ENCODE results near the gene PRTG. TPM values are rescaled to one million over a fixed set of nuclear protein-coding genes. Genes with fewer than 3 reads are reported as not detected.
"Not testable (repeated sequence)": the region's sequence is repeated elsewhere in the genome, so short reads cannot be mapped to it uniquely, and the experiment has no call there.

PRTG gene
- total RNA-seq, 1 donor from 2014 or later: not detected

- H3K9me3 Mint-ChIP-seq: no peaks in the 10 kb centered on the region
These were observed 5.6 kb downstream of the PRTG start for GRCh38 chr15:55737373-55737772.

GRCh38 chr15:55736756-55737155 is 6.2 kb downstream of the PRTG start:
- Mint-ChIP-seq H3K27me3 (peaks cover 38% of the 10 kb centered on the region), H3K4me1 (no peaks in the 10 kb centered on the region), H3K4me3 (no peak overlapping the region), H3K9me3 (no peaks in the 10 kb centered on the region), H3K36me3 (ENCODE audit: low read depth) (no peaks in the 10 kb centered on the region), H3K27ac (no peak overlapping the region)
- no peak for DNase-seq
- intact Hi-C loops (cut with micrococcal nuclease): no loop called here

More at GRCh38 chr15:55737373-55737772, 5.6 kb downstream of the PRTG start:
- Mint-ChIP-seq H3K27me3 (peaks cover 38% of the 10 kb centered on the region), H3K36me3 (ENCODE audit: low read depth) (no peaks in the 10 kb centered on the region), H3K4me1 (no peaks in the 10 kb centered on the region), H3K27ac (no peak overlapping the region), H3K4me3 (no peak overlapping the region)
- intact Hi-C loops (cut with micrococcal nuclease): no loop called here
- no peak for DNase-seq

- no peaks in the 10 kb centered on the region for H3K4me1 Mint-ChIP-seq
- no peaks in the 10 kb centered on the region for H3K36me3 Mint-ChIP-seq (ENCODE audit: low read depth)
- no peak overlapping the region for H3K4me3 Mint-ChIP-seq
- H3K27ac Mint-ChIP-seq: no peak overlapping the region
- DNase-seq: no peak
- H3K9me3 Mint-ChIP-seq: no peaks in the 10 kb centered on the region
- peaks cover 37% of the 10 kb centered on the region for H3K27me3 Mint-ChIP-seq
- intact Hi-C loops (cut with micrococcal nuclease): no loop called here
These were observed 8.3 kb downstream of the PRTG start for GRCh38 chr15:55734641-55735040.

GRCh38 chr15:55733461-55733860 is 9.5 kb downstream of the PRTG start:
- peaks cover 30% of the 10 kb centered on the region for H3K27me3 Mint-ChIP-seq
- DNase-seq; H3K4me1 Mint-ChIP-seq; H3K9me3 Mint-ChIP-seq; intact Hi-C loops (cut with micrococcal nuclease); H3K27ac Mint-ChIP-seq; H3K36me3 Mint-ChIP-seq (ENCODE audit: low read depth); H3K4me3 Mint-ChIP-seq: not testable (repeated sequence)

- intact Hi-C loops (cut with micrococcal nuclease): no loop called here
- no peak for DNase-seq
- Mint-ChIP-seq H3K36me3 (ENCODE audit: low read depth) (no peaks in the 10 kb centered on the region), H3K27me3 (peaks cover 20% of the 10 kb centered on the region), H3K4me1 (no peaks in the 10 kb centered on the region), H3K9me3 (no peaks in the 10 kb centered on the region), H3K4me3 (no peak overlapping the region), H3K27ac (no peak overlapping the region)
These were observed 21.3 kb downstream of the PRTG start for GRCh38 chr15:55721554-55722185.

- H3K27ac Mint-ChIP-seq: no peak overlapping the region
- H3K36me3 Mint-ChIP-seq (ENCODE audit: low read depth): no peaks in the 10 kb centered on the region
- intact Hi-C loops (cut with micrococcal nuclease): no loop called here
- no peak overlapping the region for H3K4me3 Mint-ChIP-seq
- no peaks in the 10 kb centered on the region for H3K9me3 Mint-ChIP-seq
- peaks cover 29% of the 10 kb centered on the region for H3K27me3 Mint-ChIP-seq
- no peak for DNase-seq
- H3K4me1 Mint-ChIP-seq: no peaks in the 10 kb centered on the region
These were observed 27.4 kb downstream of the PRTG start for GRCh38 chr15:55715355-55716076.

GRCh38 chr15:55714064-55714463 is 28.9 kb downstream of the PRTG start:
- Mint-ChIP-seq H3K36me3 (ENCODE audit: low read depth) (no peaks in the 10 kb centered on the region), H3K4me3 (no peak overlapping the region), H3K27ac (no peak overlapping the region), H3K9me3 (no peaks in the 10 kb centered on the region), H3K27me3 (peaks cover 32% of the 10 kb centered on the region), H3K4me1 (no peaks in the 10 kb centered on the region)
- no peak for DNase-seq
- intact Hi-C loops (cut with micrococcal nuclease): no loop called here

GRCh38 chr15:55712363-55712762 is 30.6 kb downstream of the PRTG start:
- no peaks in the 10 kb centered on the region for H3K9me3 Mint-ChIP-seq
- intact Hi-C loops (cut with micrococcal nuclease): no loop called here

GRCh38 chr15:55710286-55710685 is 32.7 kb downstream of the PRTG start:
- DNase-seq: no peak
- intact Hi-C loops (cut with micrococcal nuclease): no loop called here
- Mint-ChIP-seq H3K9me3 (no peaks in the 10 kb centered on the region), H3K27me3 (peaks cover 25% of the 10 kb centered on the region), H3K4me1 (no peaks in the 10 kb centered on the region), H3K27ac (no peak overlapping the region), H3K36me3 (ENCODE audit: low read depth) (no peaks in the 10 kb centered on the region), H3K4me3 (no peak overlapping the region)

More at GRCh38 chr15:55712363-55712762, 30.6 kb downstream of the PRTG start:
- Mint-ChIP-seq H3K4me1 (no peaks in the 10 kb centered on the region), H3K27ac (no peak overlapping the region), H3K36me3 (ENCODE audit: low read depth) (no peaks in the 10 kb centered on the region), H3K27me3 (peaks cover 29% of the 10 kb centered on the region), H3K4me3 (no peak overlapping the region)
- DNase-seq: no peak

- Mint-ChIP-seq H3K4me1 (no peaks in the 10 kb centered on the region), H3K27ac (no peak overlapping the region), H3K4me3 (no peak overlapping the region), H3K36me3 (ENCODE audit: low read depth) (no peaks in the 10 kb centered on the region), H3K27me3 (peaks cover 24% of the 10 kb centered on the region), H3K9me3 (no peaks in the 10 kb centered on the region)
- no peak for DNase-seq
- intact Hi-C loops (cut with micrococcal nuclease): no loop called here
These were observed 33.5 kb downstream of the PRTG start for GRCh38 chr15:55709458-55709857.

GRCh38 chr15:55708720-55709119 is 34.2 kb downstream of the PRTG start:
- DNase-seq: no peak

GRCh38 chr15:55707951-55708350 is 35.0 kb downstream of the PRTG start:
- no peaks in the 10 kb centered on the region for H3K36me3 Mint-ChIP-seq (ENCODE audit: low read depth)
- no peaks in the 10 kb centered on the region for H3K4me1 Mint-ChIP-seq
- intact Hi-C loops (cut with micrococcal nuclease): no loop called here
- H3K4me3 Mint-ChIP-seq: no peak overlapping the region
- H3K27me3 Mint-ChIP-seq: peaks cover 19% of the 10 kb centered on the region
- H3K27ac Mint-ChIP-seq: no peak overlapping the region
- DNase-seq: no peak
- H3K9me3 Mint-ChIP-seq: no peaks in the 10 kb centered on the region

More at GRCh38 chr15:55708720-55709119, 34.2 kb downstream of the PRTG start:
- no peaks in the 10 kb centered on the region for H3K36me3 Mint-ChIP-seq (ENCODE audit: low read depth)
- H3K27ac Mint-ChIP-seq: no peak overlapping the region
- H3K4me1 Mint-ChIP-seq: no peaks in the 10 kb centered on the region
- H3K9me3 Mint-ChIP-seq: no peaks in the 10 kb centered on the region
- intact Hi-C loops (cut with micrococcal nuclease): no loop called here
- no peak overlapping the region for H3K4me3 Mint-ChIP-seq
- peaks cover 17% of the 10 kb centered on the region for H3K27me3 Mint-ChIP-seq

- intact Hi-C loops (cut with micrococcal nuclease): no loop called here
- DNase-seq: no peak
- Mint-ChIP-seq H3K27me3 (peaks cover 18% of the 10 kb centered on the region), H3K4me3 (no peak overlapping the region), H3K9me3 (no peaks in the 10 kb centered on the region), H3K4me1 (no peaks in the 10 kb centered on the region), H3K27ac (no peak overlapping the region), H3K36me3 (ENCODE audit: low read depth) (no peaks in the 10 kb centered on the region)
These were observed 35.4 kb downstream of the PRTG start for GRCh38 chr15:55707518-55707917.

GRCh38 chr15:55703873-55704301 is 39.1 kb downstream of the PRTG start:
- Mint-ChIP-seq H3K4me1 (no peaks in the 10 kb centered on the region), H3K27ac (no peak overlapping the region), H3K27me3 (peaks cover 14% of the 10 kb centered on the region), H3K9me3 (no peaks in the 10 kb centered on the region), H3K36me3 (ENCODE audit: low read depth) (no peaks in the 10 kb centered on the region), H3K4me3 (no peak overlapping the region)
- no peak for DNase-seq
- intact Hi-C loops (cut with micrococcal nuclease): no loop called here

All from activated CD4-positive, alpha-beta T cell treated with anti-CD3 and anti-CD28 coated beads, Interleukin-2, amount 10 ng/mL, durations not matched to agents 24 days and 14 days (primary cell).